COR-L47 (cell line): ENCODE measurements around the gene DIS3L2.
"Not testable (repeated sequence)": the region's sequence is repeated elsewhere in the genome, so short reads cannot be mapped to it uniquely, and the experiment has no call there.

Source experiments
- DNase-seq: peaks from one replicate; lab custom pipeline; 2025; lab: John Stamatoyannopoulos, UW

DIS3L2 gene

DNA sequence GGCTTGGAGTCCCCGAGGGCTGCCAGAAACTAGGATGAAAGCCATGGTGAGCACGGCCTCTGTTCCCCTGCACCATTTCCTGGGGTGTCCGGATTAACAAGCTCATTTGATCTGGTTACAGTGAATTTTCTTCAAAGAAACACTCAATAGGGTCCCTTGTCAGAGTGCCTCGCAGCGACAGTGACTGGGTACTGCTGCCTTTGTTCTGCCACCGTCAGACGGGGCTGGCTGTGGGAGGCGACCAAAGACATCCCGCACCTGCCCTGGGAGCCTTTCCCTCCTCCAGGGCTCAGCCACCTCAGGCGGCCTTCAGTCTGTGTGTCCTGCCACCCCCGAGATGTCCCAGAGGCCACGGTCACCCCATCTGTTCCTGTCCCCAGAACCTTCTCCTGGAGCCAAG lies 408.5 kb downstream of the DIS3L2 start:
- not testable (repeated sequence) for DNase-seq

DNA sequence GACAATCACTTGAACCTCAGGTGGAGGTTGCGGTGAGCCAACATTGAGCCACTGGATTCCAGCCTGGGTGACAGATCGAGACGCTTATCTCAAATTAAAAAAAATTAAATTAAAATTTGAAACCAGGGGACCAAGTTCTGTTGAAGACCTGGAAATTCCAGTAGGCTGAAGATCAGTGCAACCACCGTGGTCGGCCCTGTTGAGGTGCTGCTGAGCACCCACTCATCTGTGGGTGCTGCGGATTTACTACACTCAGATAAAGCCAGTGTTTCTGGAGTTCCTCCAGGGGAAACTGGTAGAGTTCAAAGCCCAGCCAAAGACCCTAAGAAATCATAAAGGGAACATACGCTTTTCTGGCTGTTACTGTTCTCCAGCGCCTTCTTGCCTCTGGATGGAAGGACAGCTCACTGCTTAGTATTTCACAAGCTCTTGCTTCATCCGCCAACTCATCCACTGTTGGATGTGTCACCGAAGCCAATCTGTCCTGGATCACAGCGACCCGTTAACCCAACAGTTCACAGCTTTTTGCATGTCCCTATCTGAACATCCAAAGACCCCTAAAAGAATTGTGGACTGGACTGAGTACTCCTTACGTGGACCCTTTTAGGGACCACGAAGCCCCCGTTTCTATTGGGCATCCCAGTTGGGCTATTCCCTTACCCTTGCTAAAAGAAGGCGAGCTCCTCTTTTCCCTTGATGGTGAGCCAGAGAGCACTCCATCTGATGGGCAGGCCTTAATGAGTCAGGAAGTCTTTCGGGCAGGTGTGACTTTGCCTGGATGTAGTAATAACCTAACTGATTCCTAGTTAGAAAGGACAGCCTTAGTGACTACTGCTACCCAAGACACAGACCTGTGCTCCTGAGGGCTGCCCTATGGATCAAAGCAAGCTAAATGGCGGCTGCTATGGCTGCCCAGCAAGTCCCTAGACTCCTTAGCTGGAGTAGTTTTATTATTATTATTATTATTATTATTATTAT lies 411.0 kb downstream of the DIS3L2 start:
- no peak for DNase-seq

DNA sequence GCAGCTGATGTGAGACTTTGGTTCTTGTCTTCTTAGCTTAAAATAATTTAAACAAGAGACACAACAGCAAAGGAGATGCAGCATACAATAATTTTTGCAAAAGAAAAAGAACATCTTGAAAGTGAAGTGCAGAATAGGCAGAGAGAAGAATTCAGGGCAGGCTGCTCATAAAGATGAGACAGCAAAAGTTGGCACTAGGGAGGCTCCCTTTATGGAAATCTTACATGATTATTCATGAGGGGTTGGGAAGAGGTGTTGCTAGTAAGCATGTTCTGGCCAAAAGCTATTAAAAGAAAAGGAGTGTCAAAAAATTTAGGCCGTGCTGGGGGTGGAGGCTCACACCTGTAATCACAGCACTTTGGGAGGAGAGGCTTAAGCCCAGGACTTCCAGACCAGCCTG lies 412.8 kb downstream of the DIS3L2 start:
- no peak for DNase-seq

DNA sequence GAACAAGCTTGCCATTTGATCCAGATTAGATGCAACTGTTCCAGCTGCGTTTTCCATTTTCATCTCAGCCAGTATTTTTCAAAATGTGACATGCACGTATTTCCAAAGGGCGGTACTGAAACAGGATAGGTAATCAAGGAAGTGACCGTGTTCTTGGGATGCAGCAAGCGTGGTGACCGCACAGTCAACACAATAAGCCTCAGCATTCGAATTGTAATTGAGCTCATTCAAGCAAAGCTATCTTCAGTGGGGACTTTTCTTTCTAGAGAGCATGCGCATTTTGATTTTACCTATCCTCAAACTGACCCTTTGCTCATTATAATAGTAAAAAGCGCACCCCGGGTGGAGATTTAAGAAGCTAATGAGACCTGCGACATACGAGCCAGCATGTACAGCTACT lies 413.7 kb downstream of the DIS3L2 start:
- DNase-seq = no peak

DNA sequence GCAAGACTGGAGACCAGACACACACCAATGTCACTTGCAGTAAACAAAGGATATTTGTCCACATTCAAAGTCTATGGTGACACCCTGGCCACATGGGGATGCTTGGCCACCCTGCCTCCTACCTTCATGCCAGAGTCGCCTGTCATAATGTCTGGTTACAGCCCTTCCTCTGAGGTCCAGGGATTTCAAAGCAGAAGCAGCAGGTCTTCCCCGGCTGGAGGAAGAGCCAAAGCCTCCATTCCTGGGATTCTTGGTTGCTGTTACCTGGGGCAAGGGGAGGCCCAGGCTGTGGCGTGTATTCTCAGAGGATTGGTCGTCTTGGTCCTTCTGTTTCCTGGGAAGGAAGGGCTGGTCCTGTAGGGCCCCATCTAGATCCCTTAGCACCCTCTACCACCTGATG lies 414.7 kb downstream of the DIS3L2 start:
- DNase-seq = no peak

DNA sequence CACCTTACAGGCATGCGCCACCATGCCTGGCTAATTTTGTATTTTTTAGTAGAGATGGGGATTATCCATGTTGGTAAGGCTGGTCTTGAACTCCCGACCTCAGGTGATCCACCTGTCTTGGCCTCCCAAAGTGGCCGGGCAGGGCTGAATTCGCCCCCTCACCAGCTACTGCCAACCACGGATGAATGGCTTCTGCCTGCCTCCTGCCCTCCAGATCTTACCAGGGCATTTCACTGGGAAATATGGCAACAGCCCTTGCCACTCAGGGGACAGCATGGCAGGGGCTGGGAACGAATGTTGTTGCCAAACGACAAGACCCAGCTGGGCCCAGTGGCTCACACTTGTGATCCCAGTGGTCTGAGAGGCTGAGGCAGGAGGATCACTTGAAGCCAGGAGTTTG lies 415.2 kb downstream of the DIS3L2 start:
- DNase-seq = no peak

DNA sequence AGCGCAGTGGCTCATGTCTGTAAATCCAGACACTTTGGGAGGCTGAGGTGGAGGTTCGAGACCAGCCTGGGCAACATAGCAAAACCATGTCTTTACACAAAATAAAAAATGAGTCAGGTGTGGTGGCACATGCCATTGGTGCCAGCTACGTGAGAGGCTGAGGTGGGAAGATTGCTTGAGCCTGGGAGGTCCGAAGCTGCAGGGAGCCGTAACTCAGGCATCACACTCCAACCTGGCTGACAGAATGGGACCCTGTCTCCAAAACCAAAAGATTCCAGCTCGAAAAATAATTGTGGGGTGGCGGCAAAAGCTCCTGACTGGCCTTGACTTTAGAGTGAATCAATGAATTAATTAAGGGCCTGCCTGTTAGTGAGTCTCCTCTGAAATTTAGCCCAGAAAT lies 415.8 kb downstream of the DIS3L2 start:
- no peak for DNase-seq

DNA sequence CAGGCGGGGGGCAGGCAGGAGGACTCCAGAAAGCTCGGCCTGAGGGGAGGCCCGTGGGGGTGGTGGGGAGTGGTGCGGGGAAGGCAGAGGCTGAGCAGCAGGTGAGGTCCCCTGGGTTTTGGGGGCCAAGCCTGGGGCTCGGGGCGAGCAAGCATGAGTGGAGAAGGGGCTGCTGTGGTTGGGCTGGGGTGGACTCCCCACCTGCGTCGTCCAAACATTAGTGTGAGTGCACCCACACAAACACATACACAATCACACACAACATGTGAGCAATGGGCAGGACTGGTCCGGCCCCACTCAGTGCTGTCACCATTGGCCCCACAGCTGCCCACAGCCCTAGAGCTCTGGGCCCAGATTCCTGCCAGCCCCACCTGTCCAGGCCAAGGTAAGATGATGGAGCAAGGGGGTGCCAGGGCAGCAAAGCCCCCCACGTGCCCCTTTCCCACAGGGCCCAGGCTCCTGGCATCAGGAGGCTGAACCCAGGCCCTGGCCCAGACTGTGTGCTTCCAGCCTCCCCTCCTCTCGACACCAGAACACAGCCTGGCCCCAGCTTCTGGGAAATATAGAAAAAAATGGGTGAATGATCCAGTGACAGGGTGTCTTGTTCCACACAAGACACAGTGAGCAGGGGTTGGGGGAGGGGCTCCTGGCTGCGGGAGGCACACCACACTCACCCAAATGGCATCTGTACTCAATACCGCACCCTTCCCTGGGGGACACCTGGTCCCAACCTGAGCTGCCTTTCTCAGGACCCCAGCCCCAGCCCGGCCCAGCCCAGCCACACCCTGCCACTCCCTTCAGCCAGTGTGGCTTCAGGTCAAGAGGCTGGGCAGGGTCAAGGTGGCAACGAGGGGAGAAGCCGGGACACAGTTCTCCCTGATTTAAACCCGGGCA lies 416.6 kb downstream of the DIS3L2 start:
- no peak for DNase-seq

DNA sequence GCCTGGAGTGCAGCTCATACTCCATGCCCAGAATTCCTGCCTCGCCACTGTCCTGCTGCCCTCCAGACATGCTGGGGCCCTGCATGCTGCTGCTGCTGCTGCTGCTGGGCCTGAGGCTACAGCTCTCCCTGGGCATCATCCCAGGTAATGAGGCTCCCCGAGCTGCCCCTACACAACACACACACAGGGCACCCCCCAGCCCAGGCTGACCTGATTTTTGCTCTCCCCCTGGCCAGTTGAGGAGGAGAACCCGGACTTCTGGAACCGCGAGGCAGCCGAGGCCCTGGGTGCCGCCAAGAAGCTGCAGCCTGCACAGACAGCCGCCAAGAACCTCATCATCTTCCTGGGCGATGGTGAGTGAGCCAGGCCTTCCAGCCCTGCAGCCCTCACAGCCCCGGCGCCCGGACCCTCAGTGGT lies 417.2 kb downstream of the DIS3L2 start, which contains the start of gene ALPP:
Gene ALPP, plus strand, starts transcription at position 17 of the 417 bp plus-strand sequence. Its CDS starts 52 bp downstream, at position 69.
- not testable (repeated sequence) for DNase-seq

DNA sequence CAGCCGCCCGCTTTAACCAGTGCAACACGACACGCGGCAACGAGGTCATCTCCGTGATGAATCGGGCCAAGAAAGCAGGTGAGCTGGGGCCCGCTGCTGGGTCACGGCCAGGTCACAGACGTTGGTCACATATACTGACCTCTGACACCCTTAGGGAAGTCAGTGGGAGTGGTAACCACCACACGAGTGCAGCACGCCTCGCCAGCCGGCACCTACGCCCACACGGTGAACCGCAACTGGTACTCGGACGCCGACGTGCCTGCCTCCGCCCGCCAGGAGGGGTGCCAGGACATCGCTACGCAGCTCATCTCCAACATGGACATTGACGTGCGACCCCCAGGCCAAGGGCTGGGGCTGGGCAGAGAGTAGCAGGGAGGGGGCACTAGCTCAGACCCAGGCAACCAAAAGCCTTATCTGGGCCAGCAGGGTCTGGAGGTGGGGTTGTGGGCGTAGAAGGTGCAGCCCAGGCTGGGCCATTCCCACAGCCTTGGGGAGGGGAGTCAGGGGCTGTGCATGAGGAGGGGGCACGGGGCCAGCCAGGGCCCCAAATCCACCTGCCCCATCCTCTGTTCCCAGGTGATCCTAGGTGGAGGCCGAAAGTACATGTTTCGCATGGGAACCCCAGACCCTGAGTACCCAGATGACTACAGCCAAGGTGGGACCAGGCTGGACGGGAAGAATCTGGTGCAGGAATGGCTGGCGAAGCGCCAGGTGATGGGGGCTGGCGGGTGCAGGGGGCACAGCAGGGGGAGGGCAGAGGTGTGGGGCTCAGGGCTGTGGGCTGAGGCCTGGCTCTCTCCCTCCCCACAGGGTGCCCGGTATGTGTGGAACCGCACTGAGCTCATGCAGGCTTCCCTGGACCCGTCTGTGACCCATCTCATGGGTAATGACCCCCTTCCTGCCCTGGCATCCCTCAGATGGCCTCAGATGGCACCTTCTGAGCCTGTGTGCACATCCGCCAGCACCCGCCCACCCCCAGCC lies 418.4 kb downstream of the DIS3L2 start:
- not testable (repeated sequence) for DNase-seq

DNA sequence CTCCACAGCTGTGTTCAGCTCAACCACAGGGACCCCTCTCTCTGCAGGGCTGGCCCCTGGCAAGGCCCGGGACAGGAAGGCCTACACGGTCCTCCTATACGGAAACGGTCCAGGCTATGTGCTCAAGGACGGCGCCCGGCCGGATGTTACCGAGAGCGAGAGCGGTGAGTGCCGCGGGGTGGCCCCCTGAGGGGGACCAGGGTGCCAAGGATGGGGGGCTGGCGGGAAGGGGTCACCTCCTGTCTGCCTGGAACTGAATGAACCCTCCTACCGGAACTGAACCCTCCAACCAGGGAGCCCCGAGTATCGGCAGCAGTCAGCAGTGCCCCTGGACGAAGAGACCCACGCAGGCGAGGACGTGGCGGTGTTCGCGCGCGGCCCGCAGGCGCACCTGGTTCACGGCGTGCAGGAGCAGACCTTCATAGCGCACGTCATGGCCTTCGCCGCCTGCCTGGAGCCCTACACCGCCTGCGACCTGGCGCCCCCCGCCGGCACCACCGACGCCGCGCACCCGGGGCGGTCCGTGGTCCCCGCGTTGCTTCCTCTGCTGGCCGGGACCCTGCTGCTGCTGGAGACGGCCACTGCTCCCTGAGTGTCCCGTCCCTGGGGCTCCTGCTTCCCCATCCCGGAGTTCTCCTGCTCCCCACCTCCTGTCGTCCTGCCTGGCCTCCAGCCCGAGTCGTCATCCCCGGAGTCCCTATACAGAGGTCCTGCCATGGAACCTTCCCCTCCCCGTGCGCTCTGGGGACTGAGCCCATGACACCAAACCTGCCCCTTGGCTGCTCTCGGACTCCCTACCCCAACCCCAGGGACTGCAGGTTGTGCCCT lies 419.9 kb downstream of the DIS3L2 start:
- DNase-seq = not testable (repeated sequence)

DNA sequence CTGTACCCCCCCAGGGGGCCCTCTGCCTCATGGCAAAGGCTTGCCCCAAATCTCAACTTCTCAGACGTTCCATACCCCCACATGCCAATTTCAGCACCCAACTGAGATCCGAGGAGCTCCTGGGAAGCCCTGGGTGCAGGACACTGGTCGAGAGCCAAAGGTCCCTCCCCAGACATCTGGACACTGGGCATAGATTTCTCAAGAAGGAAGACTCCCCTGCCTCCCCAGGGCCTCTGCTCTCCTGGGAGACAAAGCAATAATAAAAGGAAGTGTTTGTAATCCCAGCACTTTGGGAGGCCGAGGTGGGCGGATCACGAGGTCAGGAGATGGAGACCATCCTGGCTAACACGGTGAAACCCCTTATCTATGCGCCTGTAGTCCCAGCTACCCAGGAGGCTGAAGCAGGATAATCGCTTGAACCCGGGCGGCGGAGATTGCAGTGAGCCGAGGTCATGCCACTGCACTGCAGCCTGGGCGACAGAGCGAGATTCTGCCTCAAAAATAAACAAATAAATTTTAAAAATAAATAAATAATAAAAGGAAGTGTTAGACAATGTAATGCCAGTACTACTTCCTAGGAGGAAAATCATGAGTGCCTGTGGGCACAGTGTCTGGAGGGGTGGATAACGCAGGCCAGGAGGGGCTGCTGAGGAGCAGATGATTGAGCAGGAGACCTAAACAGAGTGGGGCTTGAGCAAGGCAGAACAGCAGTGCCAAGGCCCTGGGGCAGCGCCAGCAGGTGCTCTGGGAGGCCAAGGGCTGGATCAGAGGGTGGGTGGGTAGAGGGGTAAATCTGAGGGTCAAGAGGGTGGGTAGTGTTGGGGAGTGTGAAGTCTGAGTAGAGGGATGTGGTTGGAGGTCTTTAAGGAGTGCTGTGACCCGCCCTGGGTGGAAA lies 421.1 kb downstream of the DIS3L2 start:
- no peak for DNase-seq

DNA sequence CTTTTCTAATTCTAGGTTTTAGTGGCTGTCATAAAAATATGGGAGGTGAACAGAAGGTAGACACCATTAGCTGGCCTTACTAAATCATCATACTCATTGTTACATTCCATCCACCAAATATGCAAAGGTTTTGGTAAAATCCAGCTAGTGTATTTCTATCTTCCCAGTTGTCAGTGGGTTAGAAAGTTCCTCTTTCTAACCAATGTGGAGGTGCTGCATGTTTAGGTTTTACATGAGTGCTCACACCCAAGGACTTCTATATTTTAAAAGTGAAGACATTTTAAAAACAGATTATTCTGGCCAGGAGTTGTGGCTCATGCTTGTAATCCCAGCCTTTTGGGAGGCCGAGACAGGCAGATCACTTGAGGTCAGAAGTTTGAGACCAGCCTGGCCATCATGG lies 423.0 kb downstream of the DIS3L2 start:
- DNase-seq = no peak

DNA sequence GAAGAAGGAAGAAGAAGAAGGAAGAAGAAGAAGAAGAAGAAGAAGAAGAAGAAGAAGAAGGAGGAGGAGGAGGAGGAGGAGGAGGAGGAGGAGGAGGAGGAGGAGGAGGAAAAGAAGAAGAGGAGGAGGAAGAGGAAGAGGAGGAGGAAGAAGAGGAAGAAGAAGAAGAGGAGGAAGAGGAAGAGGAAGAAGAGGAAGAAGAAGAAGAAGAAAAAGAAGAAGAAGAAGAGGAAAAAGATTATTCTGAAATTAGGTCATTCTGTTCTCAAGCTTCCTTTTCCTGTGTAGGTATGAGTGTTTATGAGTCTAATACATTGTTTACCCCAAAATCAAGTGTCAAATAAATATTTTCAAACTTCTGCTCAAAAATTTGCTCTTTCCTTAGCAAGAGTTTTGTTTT lies 423.5 kb downstream of the DIS3L2 start:
- not testable (repeated sequence) for DNase-seq

DNA sequence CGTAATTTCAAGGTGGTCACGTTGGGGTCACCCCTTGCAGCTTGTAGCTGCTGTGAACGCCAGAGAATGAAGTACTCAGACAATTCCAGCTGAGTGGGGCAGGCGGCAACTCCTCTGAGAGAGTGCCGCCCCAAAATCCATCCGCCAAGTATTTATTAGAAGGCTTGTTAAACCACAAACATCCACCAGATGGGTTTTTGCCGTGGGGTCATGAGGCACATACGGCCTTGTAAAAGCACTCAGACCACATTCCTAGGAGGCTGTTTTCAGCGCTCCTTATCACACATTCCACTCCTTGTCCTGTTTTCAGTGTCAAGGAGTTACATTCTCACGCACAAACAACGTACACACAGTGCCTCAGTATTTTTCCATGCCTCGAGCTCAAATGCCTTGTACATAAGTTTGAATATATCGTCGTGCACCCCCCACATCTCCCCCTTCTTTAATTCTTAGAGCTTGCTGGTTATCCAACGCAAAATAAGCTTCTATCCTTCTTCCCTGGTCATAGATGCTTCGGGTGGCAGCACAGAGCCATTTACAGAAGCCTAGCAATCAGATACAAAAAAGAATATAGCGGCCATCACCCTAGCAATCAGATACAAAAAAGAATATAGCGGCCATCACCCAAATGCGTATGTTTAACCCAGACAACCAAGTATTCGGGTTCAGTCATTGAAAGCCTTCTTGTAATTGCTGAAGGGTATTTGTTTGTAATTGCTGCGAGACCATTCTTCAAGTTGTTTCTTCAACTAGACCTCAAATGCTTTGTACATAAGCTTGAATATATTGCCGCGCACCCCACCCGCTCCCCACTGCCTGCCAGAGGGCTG lies 424.4 kb downstream of the DIS3L2 start:
- no peak for DNase-seq

DNA sequence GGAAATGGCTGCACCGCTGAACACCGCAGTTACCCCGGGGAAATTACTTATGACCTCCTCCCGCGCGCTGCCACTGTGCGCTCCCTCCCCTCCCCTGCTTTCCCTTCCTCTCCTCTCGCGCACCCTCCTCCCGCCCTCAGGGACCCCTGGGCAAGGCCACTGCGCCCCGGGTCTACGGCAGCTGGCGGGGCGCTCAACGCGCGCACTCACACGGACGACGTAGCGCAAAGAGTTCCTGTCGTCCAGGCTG lies 424.9 kb downstream of the DIS3L2 start:
- DNase-seq = no peak
